NCI-H82 (cell line): ENCODE data around the gene WFIKKN1.
A peak's percentile ranks its signal among the peaks of the same experiment; 100 is the strongest.

ENCODE experiments used
- DNase-seq: peaks from one replicate; lab custom pipeline; 2025; lab: John Stamatoyannopoulos, UW

The WFIKKN1 gene

DNA sequence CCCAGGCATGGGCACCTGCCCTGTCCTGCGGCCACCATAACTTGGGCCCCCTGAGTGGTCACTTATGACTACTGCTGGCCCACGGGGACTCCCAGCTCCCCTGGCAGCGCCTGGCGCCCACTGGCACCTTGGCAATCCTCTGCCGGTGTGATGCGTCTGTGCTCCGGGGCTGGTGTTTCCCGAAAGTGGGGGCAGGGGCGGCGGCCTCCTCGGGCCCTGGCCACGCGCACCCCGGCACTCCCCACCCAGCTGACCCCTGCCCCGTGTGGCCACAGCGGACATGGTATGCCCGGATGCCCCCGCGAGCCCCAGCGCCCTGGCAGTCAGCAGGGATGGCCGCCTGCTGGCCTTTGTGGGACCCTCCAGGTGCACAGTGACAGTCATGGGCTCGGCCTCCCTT, 26.7 kb downstream of the WFIKKN1 start:
- no peak for DNase-seq

DNA sequence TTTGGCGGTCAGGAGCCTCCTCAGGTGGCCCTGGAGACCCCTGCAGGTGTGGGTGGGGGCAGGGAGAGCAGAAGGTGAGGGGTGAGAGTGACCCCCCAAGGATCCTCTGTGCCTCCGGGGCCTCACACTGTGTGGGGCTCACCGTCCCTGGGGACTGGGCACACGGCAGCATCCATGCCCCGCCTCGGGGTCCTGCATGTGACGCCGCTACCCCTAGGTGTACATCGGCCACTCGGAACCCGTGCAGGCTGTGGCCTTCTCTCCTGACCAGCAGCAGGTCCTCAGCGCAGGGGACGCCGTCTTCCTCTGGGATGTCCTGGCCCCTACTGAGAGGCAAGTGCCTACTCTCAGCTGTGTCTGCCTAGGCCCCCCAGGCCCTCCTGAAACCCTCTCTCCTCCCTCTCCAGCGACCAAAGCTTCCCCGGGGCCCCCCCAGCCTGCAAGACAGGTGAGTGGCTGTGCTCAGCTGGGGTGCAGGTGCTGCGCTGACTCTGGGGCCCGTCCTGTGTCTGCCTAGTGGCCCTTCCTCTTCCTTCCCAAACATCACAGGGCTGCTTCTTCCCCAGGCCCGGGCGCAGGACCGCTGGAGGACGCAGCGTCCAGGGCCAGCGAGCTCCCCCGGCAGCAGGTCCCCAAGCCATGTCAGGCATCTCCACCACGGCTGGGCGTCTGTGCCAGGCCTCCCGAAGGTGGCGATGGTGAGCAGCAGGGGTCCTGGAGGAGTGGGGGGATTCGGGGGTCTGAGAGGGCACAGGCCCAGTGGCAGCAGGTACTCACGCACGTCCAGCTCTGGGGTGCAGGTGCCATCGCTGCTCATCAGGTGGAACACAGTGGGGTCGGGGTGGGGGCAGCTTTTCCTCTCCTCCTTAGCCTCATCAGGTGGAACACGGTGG, 28.1 kb downstream of the WFIKKN1 start:
- DNase-seq, result no peak

DNA sequence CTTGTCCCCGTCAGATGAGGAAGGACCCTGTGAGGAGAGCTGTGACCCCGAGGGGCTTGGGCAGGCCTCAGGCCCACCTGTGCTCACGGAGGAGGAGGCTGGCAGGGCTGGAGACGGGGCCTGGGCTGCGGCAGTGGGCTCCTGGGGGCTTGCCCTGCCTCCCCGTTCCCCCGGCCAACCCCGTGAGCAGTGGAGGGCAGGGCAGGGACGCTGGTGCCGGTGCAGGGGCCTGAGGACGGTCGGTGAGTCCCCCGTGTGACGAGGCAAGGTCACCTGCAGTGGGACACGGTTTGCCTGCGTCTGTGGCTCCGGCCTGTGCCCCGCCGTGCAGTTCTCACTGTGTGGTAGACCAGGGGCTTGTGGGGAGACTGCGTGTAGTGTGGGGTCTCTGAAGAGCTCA, 28.8 kb downstream of the WFIKKN1 start:
- no peak for DNase-seq

DNA sequence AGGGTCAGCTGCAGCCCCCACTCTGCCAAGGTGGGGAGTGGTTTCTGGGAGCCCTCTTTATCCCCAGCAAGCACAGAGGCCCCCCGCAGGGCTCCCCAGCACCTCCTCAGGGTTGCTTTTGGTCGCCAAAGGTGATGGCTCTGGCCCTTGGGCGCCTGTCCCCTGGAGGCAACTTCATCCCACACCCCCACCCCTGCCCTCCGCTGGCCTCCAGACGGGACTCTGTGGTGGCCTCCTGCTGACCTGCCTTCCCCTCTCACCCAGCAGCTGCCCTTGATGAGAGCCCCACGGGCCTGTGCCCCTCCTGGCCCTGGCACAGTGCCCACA, 29.3 kb downstream of the WFIKKN1 start:
- no peak for DNase-seq

DNA sequence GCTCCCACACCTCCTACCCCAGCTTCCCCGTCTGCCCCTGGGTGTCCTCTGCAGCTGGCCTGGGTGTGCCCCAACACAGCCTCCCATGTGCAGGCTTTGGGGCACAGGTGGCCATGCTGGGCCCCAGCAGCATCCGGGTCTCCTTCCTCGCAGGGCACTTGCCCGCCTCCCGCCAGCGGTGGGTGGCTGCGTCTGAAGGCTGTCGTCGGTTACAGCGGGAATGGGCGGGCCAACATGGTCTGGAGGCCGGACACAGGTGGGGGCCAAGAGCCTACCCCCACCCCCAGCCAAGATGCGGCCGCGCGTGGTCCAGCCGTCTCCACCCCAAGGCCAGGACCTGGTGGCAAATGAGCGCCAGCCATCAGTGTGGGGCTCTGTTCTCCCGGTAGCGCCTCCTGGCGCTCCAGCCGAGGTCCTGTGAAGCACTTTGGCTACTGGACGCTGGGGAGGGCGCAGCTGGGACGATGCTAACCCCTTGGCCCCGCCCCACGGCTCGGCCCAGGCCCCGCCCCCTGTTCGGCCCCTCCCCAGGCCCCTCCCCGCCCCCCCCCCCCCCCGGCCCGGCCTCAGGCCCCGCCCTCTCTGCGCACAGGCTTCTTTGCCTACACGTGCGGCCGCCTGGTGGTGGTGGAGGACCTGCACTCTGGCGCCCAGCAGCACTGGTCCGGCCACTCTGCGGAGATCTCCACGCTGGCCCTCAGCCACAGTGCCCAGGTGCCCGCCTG, 29.8 kb downstream of the WFIKKN1 start:
- DNase-seq, result peak; percentile 95

DNA sequence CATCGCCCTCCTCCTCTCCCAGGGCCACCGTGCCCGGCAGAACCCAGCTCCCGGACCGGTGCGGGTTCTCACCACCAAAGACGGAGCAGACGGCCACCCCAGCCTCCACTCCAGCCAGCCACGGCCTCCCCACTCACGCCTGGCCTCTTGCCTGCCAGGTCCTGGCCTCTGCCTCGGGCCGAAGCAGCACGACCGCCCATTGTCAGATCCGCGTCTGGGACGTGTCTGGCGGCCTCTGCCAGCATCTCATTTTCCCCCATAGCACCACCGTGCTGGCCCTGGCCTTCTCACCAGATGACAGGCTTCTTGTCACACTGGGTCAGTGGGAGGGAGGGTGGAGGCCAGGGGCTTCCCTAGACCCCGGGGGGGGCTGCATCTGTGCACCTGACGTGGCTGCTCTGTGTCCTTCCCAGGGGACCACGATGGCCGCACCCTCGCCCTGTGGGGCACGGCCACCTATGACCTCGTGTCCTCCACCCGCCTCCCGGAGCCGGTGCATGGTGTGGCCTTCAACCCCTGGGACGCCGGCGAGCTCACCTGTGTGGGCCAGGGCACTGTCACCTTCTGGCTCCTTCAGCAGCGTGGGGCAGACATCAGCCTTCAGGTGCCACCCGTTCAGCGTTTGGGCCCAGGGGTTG, 30.5 kb downstream of the WFIKKN1 start:
- DNase-seq, result no peak

DNA sequence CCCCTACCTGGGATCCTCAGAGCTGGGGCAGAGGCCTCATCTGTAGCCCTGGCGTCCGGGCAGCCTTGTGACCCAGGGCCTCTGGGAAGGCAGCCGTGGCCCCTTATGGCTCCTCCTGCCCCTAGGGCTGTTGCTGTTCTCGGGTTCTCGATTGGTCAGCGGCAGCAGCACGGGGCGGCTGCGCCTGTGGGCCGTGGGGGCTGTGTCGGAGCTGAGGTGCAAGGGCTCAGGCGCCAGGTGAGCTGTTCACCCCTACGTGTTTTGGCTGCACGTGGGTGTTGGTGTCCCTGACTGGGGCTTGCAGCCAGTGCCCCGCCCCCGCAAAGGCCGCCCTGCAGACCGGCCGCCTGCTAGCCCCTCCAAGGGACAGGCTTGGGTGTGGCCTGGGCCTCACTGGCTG, 31.3 kb downstream of the WFIKKN1 start:
- no peak for DNase-seq

DNA sequence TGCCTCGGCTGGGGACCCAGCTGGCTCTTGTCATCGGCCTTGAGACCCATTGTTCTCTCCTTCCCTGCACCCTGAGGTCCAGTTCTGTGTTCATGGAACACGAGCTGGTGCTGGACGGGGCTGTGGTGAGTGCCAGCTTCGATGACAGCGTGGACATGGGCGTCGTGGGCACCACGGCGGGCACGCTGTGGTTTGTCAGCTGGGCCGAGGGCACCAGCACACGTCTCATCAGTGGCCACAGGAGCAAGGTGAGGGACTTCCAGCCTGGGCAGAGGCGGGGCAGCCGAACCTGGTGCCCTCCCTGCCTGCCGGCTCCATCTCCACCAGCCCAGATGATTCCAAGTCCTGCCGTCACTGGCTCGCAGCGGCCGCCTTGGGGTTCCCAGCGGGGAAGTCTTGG, 31.8 kb downstream of the WFIKKN1 start:
- no peak for DNase-seq

DNA sequence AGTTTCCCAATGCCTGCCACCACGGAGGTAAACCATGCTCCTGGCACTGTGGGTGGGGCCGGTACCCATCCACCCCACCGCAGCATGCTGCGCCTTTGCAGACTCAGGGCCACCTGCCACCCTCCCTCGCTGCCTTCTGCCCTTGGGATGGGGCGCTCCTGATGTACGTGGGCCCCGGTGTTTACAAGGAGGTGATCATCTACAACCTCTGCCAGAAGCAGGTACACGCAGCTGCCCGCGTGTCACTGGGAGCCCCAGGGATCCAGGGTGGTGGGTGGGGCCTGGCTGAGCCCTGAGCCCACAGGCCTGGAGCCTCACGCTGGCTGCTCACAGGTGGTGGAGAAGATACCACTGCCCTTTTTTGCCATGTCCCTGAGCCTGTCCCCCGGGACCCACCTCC, 35.8 kb downstream of the WFIKKN1 start:
- DNase-seq, result no peak

DNA sequence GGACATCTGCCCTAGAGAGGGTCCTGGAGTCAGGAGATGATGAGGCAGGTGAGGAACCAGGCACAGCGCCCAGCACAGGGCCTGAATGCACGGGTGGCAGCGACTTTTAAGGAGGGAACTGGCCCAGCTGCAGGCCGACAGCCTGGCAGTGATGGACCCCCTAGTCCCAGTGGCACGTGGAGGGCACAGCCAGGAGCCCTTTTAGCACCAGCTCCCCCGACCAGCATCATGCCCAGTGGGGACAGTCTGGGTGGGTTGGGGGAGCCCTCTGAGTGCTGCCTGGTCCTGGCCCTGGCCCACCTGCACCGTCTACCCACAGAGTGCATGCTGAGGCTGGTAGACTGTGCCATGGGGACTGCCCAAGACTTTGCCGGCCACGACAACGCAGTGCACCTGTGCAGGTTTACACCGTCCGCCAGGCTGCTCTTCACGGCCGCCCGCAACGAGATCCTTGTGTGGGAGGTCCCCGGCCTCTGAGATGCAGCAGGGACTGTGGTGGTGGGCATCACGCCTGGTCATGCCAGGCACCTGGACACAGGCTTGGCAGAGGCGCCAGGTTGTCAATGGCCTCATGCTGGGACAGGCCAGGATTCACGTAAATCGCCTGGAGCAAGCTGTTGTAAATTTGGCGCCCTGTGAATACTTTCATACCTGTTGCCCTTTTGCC, 36.5 kb downstream of the WFIKKN1 start:
- no peak for DNase-seq

DNA sequence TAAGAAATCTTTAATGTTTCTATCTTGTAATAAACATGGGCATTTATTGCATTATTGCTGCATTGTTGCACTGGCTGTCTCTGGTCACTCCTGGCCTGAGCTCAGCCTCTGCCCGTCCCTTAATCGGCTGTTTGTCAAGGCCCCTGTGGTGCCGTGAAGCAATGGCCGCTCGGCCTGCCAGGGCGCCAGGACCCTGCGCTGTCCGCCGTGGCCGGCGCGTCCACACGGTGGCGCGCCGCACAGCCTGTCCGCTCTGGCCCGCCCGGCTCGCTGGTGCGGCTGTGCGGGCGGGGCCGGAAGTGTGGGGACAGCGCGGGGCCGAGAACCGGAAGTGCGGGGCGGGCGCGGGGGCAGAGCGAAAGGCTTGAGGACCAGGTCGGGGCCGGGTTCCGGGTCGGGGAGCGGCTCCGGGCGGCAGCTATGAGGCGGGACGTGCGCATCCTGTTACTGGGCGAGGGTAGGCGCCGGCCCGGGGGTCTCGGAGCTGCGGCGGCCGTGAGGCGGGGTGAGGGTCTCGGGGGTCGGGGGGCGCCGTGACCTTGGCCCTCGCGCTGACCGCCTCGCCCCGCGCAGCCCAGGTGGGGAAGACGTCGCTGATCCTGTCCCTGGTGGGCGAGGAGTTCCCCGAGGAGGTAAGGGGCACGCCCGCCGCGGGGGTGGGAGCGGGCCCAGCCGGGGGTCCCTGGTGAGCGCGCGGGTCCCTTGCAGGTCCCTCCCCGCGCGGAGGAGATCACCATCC, 37.2 kb downstream of the WFIKKN1 start, which contains the start of gene RHOT2:
Gene RHOT2, plus strand, starts transcription at position 353 of the 739 bp plus-strand sequence. Its CDS starts 68 bp downstream, at position 421.
- peak; percentile 93 for DNase-seq

DNA sequence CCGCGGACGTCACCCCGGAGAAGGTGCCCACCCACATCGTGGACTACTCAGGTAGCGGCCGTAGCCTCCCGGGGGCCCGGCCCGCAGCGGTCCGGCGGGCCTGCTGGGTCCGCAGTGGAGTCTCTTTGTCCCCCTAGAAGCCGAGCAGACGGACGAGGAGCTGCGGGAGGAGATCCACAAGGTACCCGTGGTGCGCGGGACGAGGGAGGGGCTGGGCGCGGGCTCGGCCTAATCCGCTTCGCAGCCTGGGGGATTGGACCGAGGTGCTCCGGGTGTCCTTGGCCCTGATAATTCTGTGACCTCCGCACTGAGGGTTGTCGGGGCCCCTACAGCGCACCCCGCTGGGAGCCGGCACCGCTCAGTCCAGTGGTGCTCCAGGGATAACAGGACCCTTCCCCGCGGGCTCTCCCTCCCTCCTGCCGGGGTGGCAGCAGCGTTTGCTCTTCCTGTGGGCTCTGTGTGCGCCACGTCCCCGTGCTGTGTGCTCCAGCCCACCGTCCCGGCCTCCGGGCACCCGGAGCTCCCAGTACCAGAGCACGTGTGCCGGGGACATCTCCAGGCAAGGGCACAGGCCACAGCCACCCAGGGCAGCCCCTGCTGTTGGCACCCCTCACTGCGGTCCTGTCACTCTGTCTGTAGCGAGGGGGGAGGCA, 37.9 kb downstream of the WFIKKN1 start:
- DNase-seq, result peak; percentile 59

DNA sequence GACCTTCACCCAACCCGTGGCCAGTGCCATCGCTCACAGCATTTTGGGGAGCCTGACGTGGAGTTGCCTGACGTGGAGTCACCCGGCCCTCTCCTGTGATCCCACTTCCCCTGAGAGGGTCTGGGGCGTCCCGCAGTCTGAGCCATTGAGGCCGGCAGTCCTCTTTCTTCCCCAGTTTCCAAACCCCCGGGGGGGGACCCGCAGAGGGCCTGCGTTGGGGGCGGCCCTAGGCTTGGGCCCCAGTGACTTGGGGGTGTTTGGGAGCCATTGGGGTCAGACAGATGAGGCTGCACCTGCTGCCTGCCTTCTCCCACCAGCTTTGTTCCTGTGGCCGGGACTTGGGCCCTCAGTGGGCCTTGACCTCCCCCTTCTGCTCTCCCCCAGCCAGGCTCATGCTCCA, 38.9 kb downstream of the WFIKKN1 start:
- no peak for DNase-seq

DNA sequence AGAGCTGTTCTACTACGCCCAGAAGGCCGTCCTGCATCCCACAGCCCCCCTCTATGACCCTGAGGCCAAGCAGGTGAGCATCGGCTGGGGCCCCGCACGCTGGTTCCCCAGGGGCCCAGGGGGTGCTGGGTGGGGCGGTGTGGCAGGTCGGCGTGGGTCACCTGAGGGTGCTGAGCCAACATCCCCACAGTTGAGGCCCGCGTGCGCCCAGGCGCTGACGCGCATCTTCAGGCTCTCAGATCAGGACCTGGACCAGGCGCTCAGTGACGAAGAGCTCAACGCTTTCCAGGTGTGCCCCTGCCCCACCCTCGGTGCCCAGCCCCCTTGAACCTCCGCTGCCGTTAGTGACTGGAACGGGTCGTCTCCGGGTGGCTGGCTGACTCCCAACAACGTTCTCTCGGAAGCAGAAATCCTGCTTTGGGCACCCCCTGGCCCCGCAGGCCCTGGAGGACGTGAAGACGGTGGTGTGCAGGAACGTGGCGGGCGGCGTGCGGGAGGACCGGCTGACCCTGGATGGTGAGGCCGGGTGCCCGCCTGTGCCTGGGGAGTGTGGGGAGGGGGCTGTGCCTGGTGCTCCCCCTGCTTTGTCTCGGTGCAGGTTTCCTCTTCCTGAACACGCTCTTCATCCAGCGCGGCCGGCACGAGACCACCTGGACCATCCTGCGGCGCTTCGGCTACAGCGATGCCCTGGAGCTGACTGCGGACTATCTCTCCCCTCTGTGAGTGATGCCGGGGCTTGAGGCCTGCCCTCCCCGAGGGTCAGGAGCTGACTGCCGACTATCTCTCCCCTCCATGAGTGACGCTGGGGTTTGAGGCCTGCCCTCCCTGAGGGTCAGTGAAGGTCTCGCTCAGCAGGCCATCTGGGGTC, 39.9 kb downstream of the WFIKKN1 start:
- no peak for DNase-seq

DNA sequence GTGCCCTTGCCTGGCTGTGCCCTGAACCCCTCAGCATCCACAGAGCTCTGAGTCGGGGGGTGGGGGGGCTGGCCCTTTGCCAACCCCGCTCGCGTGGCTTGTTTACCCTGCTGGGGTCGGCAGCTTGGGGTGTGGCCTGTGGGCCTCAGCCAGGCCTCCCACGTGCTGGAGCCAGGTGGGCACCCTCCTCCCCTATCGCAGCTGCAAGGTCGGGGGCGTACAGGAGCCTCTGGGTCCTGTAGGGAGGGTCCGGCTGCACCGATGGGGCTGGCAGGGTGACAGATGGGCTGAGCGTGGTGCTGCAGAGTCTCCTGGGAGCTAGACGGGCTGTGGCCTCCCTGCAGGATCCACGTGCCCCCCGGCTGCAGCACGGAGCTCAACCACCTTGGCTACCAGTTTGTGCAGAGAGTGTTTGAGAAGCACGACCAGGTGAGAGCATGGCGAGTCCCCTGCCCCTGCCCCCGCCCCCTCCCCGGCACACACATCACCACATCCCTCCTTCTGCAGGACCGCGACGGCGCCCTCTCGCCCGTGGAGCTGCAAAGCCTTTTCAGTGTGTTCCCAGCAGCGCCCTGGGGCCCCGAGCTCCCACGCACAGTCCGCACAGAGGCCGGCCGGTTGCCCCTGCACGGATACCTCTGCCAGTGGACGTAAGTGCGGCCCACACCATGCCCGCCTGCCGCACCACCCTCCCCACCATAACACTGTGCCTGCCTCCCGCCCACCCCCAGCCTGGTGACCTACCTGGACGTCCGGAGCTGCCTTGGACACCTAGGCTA, 40.8 kb downstream of the WFIKKN1 start:
- peak; percentile 33 for DNase-seq

DNA sequence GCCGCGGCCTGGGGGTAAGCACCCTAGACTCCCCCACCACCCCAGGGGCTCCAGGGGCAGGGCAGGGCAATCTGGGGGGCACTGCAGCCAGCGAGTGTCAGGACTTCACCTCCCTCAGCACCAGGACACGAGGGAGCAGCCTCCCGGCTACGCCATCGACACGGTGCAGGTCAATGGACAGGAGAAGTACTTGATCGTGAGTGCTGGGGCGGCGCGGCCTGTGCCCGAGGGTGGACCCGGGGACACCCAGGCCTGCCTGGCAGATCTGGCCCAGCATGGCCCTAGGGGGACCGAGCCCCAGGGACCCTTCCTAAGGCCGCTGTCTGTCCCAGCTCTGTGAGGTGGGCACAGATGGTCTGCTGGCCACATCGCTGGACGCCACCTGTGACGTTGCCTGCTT, 41.6 kb downstream of the WFIKKN1 start:
- DNase-seq, result no peak

DNA sequence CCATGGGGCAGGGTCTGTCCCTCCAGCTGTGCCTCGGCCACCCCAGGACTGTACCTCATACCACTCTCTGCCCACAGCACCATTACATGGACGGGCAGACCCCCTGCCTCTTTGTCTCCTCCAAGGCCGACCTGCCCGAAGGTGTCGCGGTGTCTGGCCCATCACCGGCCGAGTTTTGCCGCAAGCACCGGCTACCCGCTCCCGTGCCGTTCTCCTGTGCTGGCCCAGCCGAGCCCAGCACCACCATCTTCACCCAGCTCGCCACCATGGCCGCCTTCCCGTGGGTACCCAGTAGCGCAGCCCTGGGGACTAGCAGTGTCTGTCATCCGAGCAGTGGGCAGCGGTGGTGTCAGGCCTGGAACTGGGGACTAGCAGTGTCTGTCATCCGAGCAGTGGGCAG, 42.1 kb downstream of the WFIKKN1 start:
- DNase-seq, result no peak

DNA sequence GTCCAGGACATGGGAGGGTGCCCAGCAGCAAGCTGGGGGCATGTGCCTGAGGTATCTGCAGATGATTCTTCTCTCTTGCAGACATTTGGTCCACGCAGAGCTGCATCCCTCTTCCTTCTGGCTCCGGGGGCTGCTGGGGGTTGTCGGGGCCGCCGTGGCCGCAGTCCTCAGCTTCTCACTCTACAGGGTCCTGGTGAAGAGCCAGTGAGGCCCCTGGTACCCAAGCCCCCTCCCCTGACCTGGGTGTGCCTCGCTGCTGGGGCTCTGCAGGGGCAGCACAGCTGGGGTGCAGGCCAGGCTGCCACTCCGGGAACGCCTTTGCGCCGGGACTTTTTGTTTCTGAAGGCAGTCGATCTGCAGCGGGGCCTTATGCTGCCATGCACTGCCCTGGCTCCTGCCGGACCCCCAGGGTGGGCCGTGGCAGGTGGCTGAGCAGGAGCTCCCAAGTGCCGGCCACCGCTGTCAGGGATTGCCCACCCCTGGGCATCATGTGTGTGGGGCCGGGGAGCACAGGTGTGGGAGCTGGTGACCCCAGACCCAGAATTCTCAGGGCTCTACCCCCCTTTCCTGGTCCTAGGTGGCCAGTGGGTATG, 42.7 kb downstream of the WFIKKN1 start:
- DNase-seq, result no peak
